WTC11 (cell line): ENCODE data around the gene MESP1. TPM values are rescaled to one million over a fixed set of nuclear protein-coding genes. Genes with fewer than 3 reads are reported as not detected.

ENCODE experiments used
- ATAC-seq: fragments of 200-7000 bp; cut with Tn5 transposase; 2 replicates; pipeline ENCODE4 v1.10.0; 2021; ENCODE audit warnings: mild to moderate bottlenecking, moderate library complexity
- CTCF ChIA-PET: fragments of 300-600 bp; sonication (Branson Sonifier 250); formaldehyde crosslinking; loops from one replicate; lab custom pipeline; 2021; ENCODE audit warnings: antibody characterized with exemption; lab: Charles Lee
- POLR2A ChIA-PET: fragments of 350-600 bp; sonication (Branson Sonifier 250); formaldehyde crosslinking; loops from one replicate; lab custom pipeline; 2021; ENCODE audit warnings: antibody characterized with exemption; lab: Charles Lee
- DNase-seq: peaks from one replicate; pipeline ENCODE4 v3.0.0; 2021; ENCODE audit warnings: low spot score
- H3K27ac Mint-ChIP-seq: 2 replicates; pipeline ENCODE4 v1.8.0; 2021; ENCODE audit warnings: mixed read lengths
- H3K27me3 Mint-ChIP-seq: 2 replicates; pipeline ENCODE4 v1.8.0; 2021; ENCODE audit warnings: low read depth, mild to moderate bottlenecking, moderate library complexity, mixed read lengths
- H3K36me3 Mint-ChIP-seq: 2 replicates; pipeline ENCODE4 v1.8.0; 2021; ENCODE audit warnings: mixed read lengths
- H3K4me1 Mint-ChIP-seq: 2 replicates; pipeline ENCODE4 v1.8.0; 2022; ENCODE audit warnings: mixed read lengths
- H3K4me3 Mint-ChIP-seq: 2 replicates; pipeline ENCODE4 v1.8.0; 2021; ENCODE audit warnings: mild to moderate bottlenecking, moderate library complexity, mixed read lengths
- H3K9me3 Mint-ChIP-seq: 2 replicates; pipeline ENCODE4 v1.8.0; 2021; ENCODE audit warnings: mixed read lengths
- ATF6 ChIP-seq: sonication (generic); formaldehyde crosslinking; IDR thresholded peaks from 2 replicates; pipeline ENCODE4 v1.8.1; 2023; ENCODE audit warnings: mild to moderate bottlenecking, missing genetic modification reagents
- FOXJ3 ChIP-seq: sonication (generic); formaldehyde crosslinking; IDR thresholded peaks from 2 replicates; pipeline ENCODE4 v1.9.0; 2021; ENCODE audit warnings: missing genetic modification reagents, mild to moderate bottlenecking, borderline replicate concordance
- GRHL2 ChIP-seq: fragments of 250-450 bp; sonication (Bioruptor Pico); IDR thresholded peaks from 2 replicates; pipeline ENCODE4 v1.8.0; 2022; ENCODE audit warnings: mild to moderate bottlenecking, moderate library complexity; ENCODE audit not compliant: insufficient replicate concordance, severe bottlenecking
- GTF2I ChIP-seq: fragments of 250-450 bp; sonication (Bioruptor Pico); conservative IDR thresholded peaks from 2 replicates; pipeline ENCODE4 v1.4.0; 2021; ENCODE audit warnings: mild to moderate bottlenecking
- MAX ChIP-seq: sonication (generic); formaldehyde crosslinking; IDR thresholded peaks from 2 replicates; pipeline ENCODE4 v1.8.0; 2022; ENCODE audit warnings: mild to moderate bottlenecking, missing genetic modification reagents
- PREB ChIP-seq: sonication (generic); formaldehyde crosslinking; IDR thresholded peaks from 2 replicates; pipeline ENCODE4 v1.8.1; 2022; ENCODE audit warnings: mild to moderate bottlenecking, missing genetic modification reagents, moderate library complexity, borderline replicate concordance
- RELA ChIP-seq: sonication (generic); formaldehyde crosslinking; IDR thresholded peaks from 2 replicates; pipeline ENCODE4 v1.8.1; 2022; ENCODE audit warnings: missing genetic modification reagents, mild to moderate bottlenecking, borderline replicate concordance
- SMAD4 ChIP-seq: sonication (generic); formaldehyde crosslinking; IDR thresholded peaks from 2 replicates; pipeline ENCODE4 v1.8.0; 2022; ENCODE audit warnings: mild to moderate bottlenecking, missing genetic modification reagents
- SP1 ChIP-seq: sonication (generic); formaldehyde crosslinking; conservative IDR thresholded peaks from 2 replicates; pipeline ENCODE4 v1.8.1; 2022; ENCODE audit warnings: missing genetic modification reagents
- TEAD4 ChIP-seq: sonication (generic); formaldehyde crosslinking; IDR thresholded peaks from 2 replicates; pipeline ENCODE4 v1.8.0; 2022; ENCODE audit warnings: mild to moderate bottlenecking, missing genetic modification reagents
- TP53 ChIP-seq: sonication (generic); formaldehyde crosslinking; IDR thresholded peaks from 2 replicates; pipeline ENCODE4 v1.8.1; 2023; ENCODE audit warnings: mild to moderate bottlenecking, missing genetic modification reagents
- USF1 ChIP-seq: sonication (generic); formaldehyde crosslinking; IDR thresholded peaks from 2 replicates; pipeline ENCODE4 v1.8.0; 2022; ENCODE audit warnings: mild to moderate bottlenecking, missing genetic modification reagents
- ZBTB43 ChIP-seq: sonication (generic); formaldehyde crosslinking; IDR thresholded peaks from 2 replicates; pipeline ENCODE4 v1.8.1; 2023; ENCODE audit warnings: mild to moderate bottlenecking, missing genetic modification reagents
- ZNF138 ChIP-seq: sonication (generic); formaldehyde crosslinking; conservative IDR thresholded peaks from 2 replicates; pipeline ENCODE4 v1.8.1; 2022; ENCODE audit warnings: mild to moderate bottlenecking, moderate library complexity, missing genetic modification reagents
- ZNF317 ChIP-seq: sonication (generic); formaldehyde crosslinking; IDR thresholded peaks from 2 replicates; pipeline ENCODE4 v1.8.1; 2023; ENCODE audit warnings: low read depth, mild to moderate bottlenecking, moderate library complexity, missing genetic modification reagents, borderline replicate concordance
- ZNF423 ChIP-seq: fragments of 250-450 bp; sonication (Bioruptor Pico); IDR thresholded peaks from 2 replicates; pipeline ENCODE4 v2.1.2; 2022; ENCODE audit warnings: mild to moderate bottlenecking, moderate library complexity
- ZNF512 ChIP-seq: sonication (generic); formaldehyde crosslinking; IDR thresholded peaks from 2 replicates; pipeline ENCODE4 v1.8.1; 2022; ENCODE audit warnings: missing genetic modification reagents, borderline replicate concordance
- ZNF671 ChIP-seq: fragments of 250-450 bp; sonication (Bioruptor Pico); IDR thresholded peaks from 2 replicates; pipeline ENCODE4 v1.8.0; 2021; ENCODE audit warnings: mild to moderate bottlenecking
- total RNA-seq: library from RNA; stranded (reverse); gene quantifications from 3 replicates; pipeline ENCODE4 v1.2.3, GENCODE V29; 2021

The MESP1 gene
- total RNA-seq, 1 experiment from 2014 or later: 0.50 TPM

- Mint-ChIP-seq H3K27me3 (no peaks in the 10 kb centered on the region), H3K4me3 (no peak overlapping the region), H3K27ac (no peak overlapping the region), H3K4me1 (no peaks in the 10 kb centered on the region), H3K36me3 (no peaks in the 10 kb centered on the region), H3K9me3 (no peaks in the 10 kb centered on the region)
- CTCF ChIA-PET: interaction anchor here (1.0 to 1.2 kb wide), 2 partner anchors 7 to 120 kb away, joined by 3 read pairs; no protein-coding TSS in a partner anchor
- ATAC-seq (no peak), DNase-seq (no peak)
- TF ChIP-seq TEAD4 (CRISPR knock-in tag) (no peak), RELA (CRISPR knock-in tag) (no peak), ZNF512 (CRISPR knock-in tag) (no peak)
- POLR2A ChIA-PET: no interaction called here
Observed at GRCh38 chr15:89768071-89768500, 17.0 kb upstream of the MESP1 start.

GRCh38 chr15:89767411-89767915 lies 16.4 kb upstream of the MESP1 start:
- Mint-ChIP-seq H3K27ac (no peak overlapping the region), H3K4me1 (no peaks in the 10 kb centered on the region), H3K4me3 (no peak overlapping the region), H3K9me3 (no peaks in the 10 kb centered on the region), H3K36me3 (no peaks in the 10 kb centered on the region), H3K27me3 (no peaks in the 10 kb centered on the region)
- ATAC-seq (no peak; the same call in 1 of the 2 replicates), DNase-seq (no peak)
- TF ChIP-seq ZNF671 (no peak), ZNF317 (CRISPR knock-in tag) (no peak), SP1 (no peak), ZNF138 (CRISPR knock-in tag) (no peak), USF1 (CRISPR knock-in tag) (no peak), TP53 (no peak), FOXJ3 (CRISPR knock-in tag) (no peak), GRHL2 (CRISPR knock-in tag) (no peak), ATF6 (CRISPR knock-in tag) (no peak), GTF2I (CRISPR knock-in tag) (no peak), SMAD4 (CRISPR knock-in tag) (no peak), ZNF423 (CRISPR knock-in tag) (no peak), PREB (CRISPR knock-in tag) (no peak), ZBTB43 (CRISPR knock-in tag) (no peak), MAX (CRISPR knock-in tag) (no peak)
- ChIA-PET CTCF (interaction anchor here (1.9 kb wide), 1 partner anchor 107 kb away, joined by 7 read pairs; no protein-coding TSS in a partner anchor), POLR2A (interaction anchor here (0.7 kb wide), 1 partner anchor 9 kb away, joined by 3 read pairs; no protein-coding TSS in a partner anchor)
